Keratinocyte (primary cell): ENCODE results near the gene COL6A2.

Experiments used
- EZH2 ChIP-seq: IDR thresholded peaks from one replicate; pipeline ENCODE4 v1.6.1; 2012; ENCODE audit warnings: inconsistent platforms, mild to moderate bottlenecking, low read length, moderate library complexity
- TF ChIP-seq, protein P1 (sequence below), 3 experiments: IDR thresholded peaks in 1 of 3; conservative IDR thresholded peaks in 1 of 3; optimal IDR thresholded peaks in 1 of 3; 2 replicates in 2 of 3; 3 replicates in 1 of 3; pipeline versions ENCODE3 to v1.5.1; 2011; ENCODE audit warnings: low read length in 3 of 3, mild to moderate bottlenecking in 3 of 3, moderate library complexity in 2 of 3, control low read depth in 1 of 3, inconsistent platforms in 1 of 3; ENCODE audit not compliant: insufficient read depth in 2 of 3; ENCODE audit errors: extremely low read depth in 1 of 3

- TF ChIP-seq, protein P1, sequence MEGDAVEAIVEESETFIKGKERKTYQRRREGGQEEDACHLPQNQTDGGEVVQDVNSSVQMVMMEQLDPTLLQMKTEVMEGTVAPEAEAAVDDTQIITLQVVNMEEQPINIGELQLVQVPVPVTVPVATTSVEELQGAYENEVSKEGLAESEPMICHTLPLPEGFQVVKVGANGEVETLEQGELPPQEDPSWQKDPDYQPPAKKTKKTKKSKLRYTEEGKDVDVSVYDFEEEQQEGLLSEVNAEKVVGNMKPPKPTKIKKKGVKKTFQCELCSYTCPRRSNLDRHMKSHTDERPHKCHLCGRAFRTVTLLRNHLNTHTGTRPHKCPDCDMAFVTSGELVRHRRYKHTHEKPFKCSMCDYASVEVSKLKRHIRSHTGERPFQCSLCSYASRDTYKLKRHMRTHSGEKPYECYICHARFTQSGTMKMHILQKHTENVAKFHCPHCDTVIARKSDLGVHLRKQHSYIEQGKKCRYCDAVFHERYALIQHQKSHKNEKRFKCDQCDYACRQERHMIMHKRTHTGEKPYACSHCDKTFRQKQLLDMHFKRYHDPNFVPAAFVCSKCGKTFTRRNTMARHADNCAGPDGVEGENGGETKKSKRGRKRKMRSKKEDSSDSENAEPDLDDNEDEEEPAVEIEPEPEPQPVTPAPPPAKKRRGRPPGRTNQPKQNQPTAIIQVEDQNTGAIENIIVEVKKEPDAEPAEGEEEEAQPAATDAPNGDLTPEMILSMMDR (optimal IDR thresholded peaks at IDR 0.05 in 1 of 3, IDR thresholded peaks at IDR 0.05 in 1 of 3, conservative IDR thresholded peaks at IDR 0.05 in 1 of 3; ENCODE audit: extremely low read depth in 1 of 3, insufficient read depth in 2 of 3, low read length in 3 of 3), result no peak
- TF ChIP-seq EZH2, result no peak
Observed at GRCh38 chr21:46109313-46110221, 11.7 kb downstream of the COL6A2 start.
